ENCODE data around the gene ERGIC3. TPM values are rescaled to one million over a fixed set of nuclear protein-coding genes. Genes with fewer than 3 reads are reported as not detected.

Gene ERGIC3
- total RNA-seq, 2 donors from 2014 or later = 99.9 to 155 TPM

GRCh38 chr20:35564905-35565304 lies 23.0 kb downstream of the ERGIC3 start:
- Histone ChIP-seq H3K27me3 (no peaks in the 10 kb centered on the region), H3K27ac (no peak overlapping the region), H3K36me3 (no peaks in the 10 kb centered on the region), H3K9me3 (no peaks in the 10 kb centered on the region), H3K4me1 (no peaks in the 10 kb centered on the region), H3K4me3 (no peak overlapping the region)
- no peak for TF ChIP-seq CTCF (IDR thresholded peaks at IDR 0.05)
- DNase-seq (ENCODE audit: low spot score) = no peak

GRCh38 chr20:35568645-35569044 lies 26.8 kb downstream of the ERGIC3 start:
- Histone ChIP-seq H3K27me3 (no peaks in the 10 kb centered on the region), H3K36me3 (no peaks in the 10 kb centered on the region), H3K4me3 (no peak overlapping the region), H3K4me1 (no peaks in the 10 kb centered on the region), H3K9me3 (peaks cover 5 to 13% of the 10 kb centered on the region in 2 donors), H3K27ac (no peak overlapping the region)
- TF ChIP-seq CTCF (IDR thresholded peaks at IDR 0.05) = no peak
- no peak for DNase-seq (ENCODE audit: low spot score)

GRCh38 chr20:35571555-35571954 lies 29.7 kb downstream of the ERGIC3 start:
- Histone ChIP-seq H3K4me1 (no peaks in the 10 kb centered on the region), H3K4me3 (no peak overlapping the region), H3K9me3 (peaks cover 5 to 13% of the 10 kb centered on the region in 2 donors), H3K27me3 (no peaks in the 10 kb centered on the region), H3K36me3 (no peaks in the 10 kb centered on the region), H3K27ac (no peak overlapping the region)
- DNase-seq (ENCODE audit: low spot score) = no peak
- TF ChIP-seq CTCF (IDR thresholded peaks at IDR 0.05) = no peak

GRCh38 chr20:35572838-35573237 lies 31.0 kb downstream of the ERGIC3 start:
- Histone ChIP-seq H3K27me3 (no peaks in the 10 kb centered on the region), H3K9me3 (peaks cover 5 to 13% of the 10 kb centered on the region in 2 donors), H3K27ac (no peak overlapping the region), H3K4me1 (no peaks in the 10 kb centered on the region), H3K36me3 (no peaks in the 10 kb centered on the region), H3K4me3 (no peak overlapping the region)
- no peak for TF ChIP-seq CTCF (IDR thresholded peaks at IDR 0.05)
- DNase-seq (ENCODE audit: low spot score) = no peak

- no peak for DNase-seq (ENCODE audit: low spot score)
- H3K27ac ChIP-seq = no peak overlapping the region
- no peaks in the 10 kb centered on the region for H3K27me3 ChIP-seq
- H3K9me3 ChIP-seq = peaks cover 5 to 13% of the 10 kb centered on the region in 2 donors
- TF ChIP-seq CTCF (IDR thresholded peaks at IDR 0.05) = no peak
- no peaks in the 10 kb centered on the region for H3K4me1 ChIP-seq
- no peak overlapping the region for H3K4me3 ChIP-seq
- H3K36me3 ChIP-seq = no peaks in the 10 kb centered on the region
Measured at GRCh38 chr20:35575958-35576357, 34.1 kb downstream of the ERGIC3 start.

GRCh38 chr20:35576816-35577215 lies 34.9 kb downstream of the ERGIC3 start:
- H3K9me3 ChIP-seq = peaks cover 5 to 21% of the 10 kb centered on the region in 2 donors
- H3K4me1 ChIP-seq = no peaks in the 10 kb centered on the region
- no peak for DNase-seq (ENCODE audit: low spot score)
- H3K27ac ChIP-seq = no peak overlapping the region
- H3K36me3 ChIP-seq = no peaks in the 10 kb centered on the region
- H3K27me3 ChIP-seq = no peaks in the 10 kb centered on the region
- TF ChIP-seq CTCF (IDR thresholded peaks at IDR 0.05) = no peak
- no peak overlapping the region for H3K4me3 ChIP-seq

Measured in right atrium auricular region (tissue), 2 donors.